ENCODE results near the gene SHISAL1.

The SHISAL1 gene

DNA sequence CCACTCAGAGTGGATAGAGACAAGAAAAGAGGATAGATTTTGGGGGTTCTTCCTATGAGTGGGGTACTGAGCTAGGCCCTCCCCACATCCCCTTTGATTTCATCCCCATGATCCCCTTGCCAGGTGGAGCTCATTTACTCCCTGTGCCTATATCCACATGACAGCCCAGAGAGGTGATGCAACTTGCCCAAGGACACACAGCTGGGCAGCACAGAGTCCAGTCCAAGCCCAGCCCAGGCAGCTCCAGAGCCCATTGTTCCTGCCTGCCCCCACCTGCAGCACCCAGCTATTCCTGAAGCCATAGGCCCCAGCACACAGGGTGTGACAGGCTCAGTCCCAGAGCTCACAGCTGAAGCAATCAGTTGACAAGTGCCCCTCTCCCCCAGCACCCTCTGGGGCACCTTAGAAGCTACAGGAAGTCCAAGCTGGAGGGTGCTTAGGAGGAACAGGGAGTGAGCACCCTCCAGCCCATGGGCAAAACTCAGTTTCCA, 41.7 kb downstream of the SHISAL1 start:
- H3K27ac ChIP-seq (replicated peaks), result no peak overlapping the region
- DNase-seq (ENCODE audit: low read depth in 1 of 2, low spot score in 1 of 2), result no peak
- TF ChIP-seq GABPA (IDR thresholded peaks at IDR 0.05; ENCODE audit: low read depth), result no peak
- TF ChIP-seq, protein P1, sequence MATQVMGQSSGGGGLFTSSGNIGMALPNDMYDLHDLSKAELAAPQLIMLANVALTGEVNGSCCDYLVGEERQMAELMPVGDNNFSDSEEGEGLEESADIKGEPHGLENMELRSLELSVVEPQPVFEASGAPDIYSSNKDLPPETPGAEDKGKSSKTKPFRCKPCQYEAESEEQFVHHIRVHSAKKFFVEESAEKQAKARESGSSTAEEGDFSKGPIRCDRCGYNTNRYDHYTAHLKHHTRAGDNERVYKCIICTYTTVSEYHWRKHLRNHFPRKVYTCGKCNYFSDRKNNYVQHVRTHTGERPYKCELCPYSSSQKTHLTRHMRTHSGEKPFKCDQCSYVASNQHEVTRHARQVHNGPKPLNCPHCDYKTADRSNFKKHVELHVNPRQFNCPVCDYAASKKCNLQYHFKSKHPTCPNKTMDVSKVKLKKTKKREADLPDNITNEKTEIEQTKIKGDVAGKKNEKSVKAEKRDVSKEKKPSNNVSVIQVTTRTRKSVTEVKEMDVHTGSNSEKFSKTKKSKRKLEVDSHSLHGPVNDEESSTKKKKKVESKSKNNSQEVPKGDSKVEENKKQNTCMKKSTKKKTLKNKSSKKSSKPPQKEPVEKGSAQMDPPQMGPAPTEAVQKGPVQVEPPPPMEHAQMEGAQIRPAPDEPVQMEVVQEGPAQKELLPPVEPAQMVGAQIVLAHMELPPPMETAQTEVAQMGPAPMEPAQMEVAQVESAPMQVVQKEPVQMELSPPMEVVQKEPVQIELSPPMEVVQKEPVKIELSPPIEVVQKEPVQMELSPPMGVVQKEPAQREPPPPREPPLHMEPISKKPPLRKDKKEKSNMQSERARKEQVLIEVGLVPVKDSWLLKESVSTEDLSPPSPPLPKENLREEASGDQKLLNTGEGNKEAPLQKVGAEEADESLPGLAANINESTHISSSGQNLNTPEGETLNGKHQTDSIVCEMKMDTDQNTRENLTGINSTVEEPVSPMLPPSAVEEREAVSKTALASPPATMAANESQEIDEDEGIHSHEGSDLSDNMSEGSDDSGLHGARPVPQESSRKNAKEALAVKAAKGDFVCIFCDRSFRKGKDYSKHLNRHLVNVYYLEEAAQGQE (IDR thresholded peaks at IDR 0.05; ENCODE audit: insufficient replicate concordance, low read depth), result no peak
- TF ChIP-seq SPI1 (IDR thresholded peaks at IDR 0.05; ENCODE audit: borderline replicate concordance, low read depth), result no peak
- TF ChIP-seq, protein P2, sequence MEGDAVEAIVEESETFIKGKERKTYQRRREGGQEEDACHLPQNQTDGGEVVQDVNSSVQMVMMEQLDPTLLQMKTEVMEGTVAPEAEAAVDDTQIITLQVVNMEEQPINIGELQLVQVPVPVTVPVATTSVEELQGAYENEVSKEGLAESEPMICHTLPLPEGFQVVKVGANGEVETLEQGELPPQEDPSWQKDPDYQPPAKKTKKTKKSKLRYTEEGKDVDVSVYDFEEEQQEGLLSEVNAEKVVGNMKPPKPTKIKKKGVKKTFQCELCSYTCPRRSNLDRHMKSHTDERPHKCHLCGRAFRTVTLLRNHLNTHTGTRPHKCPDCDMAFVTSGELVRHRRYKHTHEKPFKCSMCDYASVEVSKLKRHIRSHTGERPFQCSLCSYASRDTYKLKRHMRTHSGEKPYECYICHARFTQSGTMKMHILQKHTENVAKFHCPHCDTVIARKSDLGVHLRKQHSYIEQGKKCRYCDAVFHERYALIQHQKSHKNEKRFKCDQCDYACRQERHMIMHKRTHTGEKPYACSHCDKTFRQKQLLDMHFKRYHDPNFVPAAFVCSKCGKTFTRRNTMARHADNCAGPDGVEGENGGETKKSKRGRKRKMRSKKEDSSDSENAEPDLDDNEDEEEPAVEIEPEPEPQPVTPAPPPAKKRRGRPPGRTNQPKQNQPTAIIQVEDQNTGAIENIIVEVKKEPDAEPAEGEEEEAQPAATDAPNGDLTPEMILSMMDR (IDR thresholded peaks at IDR 0.05; ENCODE audit: insufficient read depth, low read length), result no peak
- TF ChIP-seq POLR2AphosphoS5 (IDR thresholded peaks at IDR 0.05; ENCODE audit: low read depth), result no peak
- no peak overlapping the region for H3K4me3 ChIP-seq (replicated peaks; ENCODE audit: insufficient read depth, low read length)
- peaks cover 4% of the 10 kb centered on the region for H3K27me3 ChIP-seq (ENCODE audit: insufficient read depth, poor library complexity, severe bottlenecking)

GRCh38 chr22:44270556-44270880, 42.2 kb downstream of the SHISAL1 start:
- no peak overlapping the region for H3K4me3 ChIP-seq (replicated peaks; ENCODE audit: insufficient read depth, low read length)
- H3K27me3 ChIP-seq (ENCODE audit: insufficient read depth, poor library complexity, severe bottlenecking), result peaks cover 4% of the 10 kb centered on the region
- H3K27ac ChIP-seq (replicated peaks), result no peak overlapping the region
- no peak for TF ChIP-seq POLR2AphosphoS5 (IDR thresholded peaks at IDR 0.05; ENCODE audit: low read depth)
- no peak for TF ChIP-seq GABPA (IDR thresholded peaks at IDR 0.05; ENCODE audit: low read depth)
- TF ChIP-seq SPI1 (IDR thresholded peaks at IDR 0.05; ENCODE audit: borderline replicate concordance, low read depth), result no peak
- TF ChIP-seq, protein P1 (IDR thresholded peaks at IDR 0.05; ENCODE audit: insufficient replicate concordance, low read depth), result no peak
- TF ChIP-seq, protein P2 (IDR thresholded peaks at IDR 0.05; ENCODE audit: insufficient read depth, low read length), result no peak
- no peak for DNase-seq (ENCODE audit: low read depth in 1 of 2, low spot score in 1 of 2)

DNA sequence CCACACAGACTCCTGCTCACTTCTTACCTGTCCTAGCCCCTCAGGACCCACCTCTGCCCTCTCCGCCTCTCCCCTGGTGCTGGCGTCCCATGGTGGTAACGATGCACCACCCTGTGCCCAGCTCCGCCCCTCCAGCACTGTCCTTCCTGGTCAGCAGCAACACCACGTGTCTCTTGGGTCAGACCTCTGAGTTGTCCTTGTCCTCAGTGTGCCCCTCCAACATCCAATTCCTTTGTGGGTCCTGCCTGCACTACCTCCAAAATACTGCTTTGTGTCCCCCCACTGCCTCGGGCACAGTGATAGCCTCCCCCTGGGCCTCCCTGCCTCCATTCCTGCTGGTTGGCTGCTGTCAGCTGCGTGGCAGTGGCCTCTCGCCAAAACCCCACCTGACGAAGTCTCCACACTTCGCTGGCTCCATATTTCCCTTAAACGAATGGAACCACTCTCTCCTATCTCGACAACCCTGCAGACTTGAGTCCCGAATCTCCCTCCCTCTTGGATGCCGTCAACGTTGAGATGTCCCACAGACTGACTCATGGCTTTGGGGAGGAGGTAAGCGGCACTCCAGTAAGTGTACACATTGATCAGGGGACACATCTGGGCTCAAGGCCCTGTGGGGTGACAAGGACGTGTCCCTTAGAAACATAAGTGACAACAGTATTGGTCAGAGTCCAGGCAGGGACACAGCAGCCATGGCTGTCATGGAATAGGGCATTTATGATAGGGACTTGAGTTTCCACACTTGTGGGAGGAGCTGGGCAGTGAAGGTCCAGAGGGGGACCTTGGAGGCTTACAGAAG, 42.8 kb downstream of the SHISAL1 start:
- Histone ChIP-seq H3K27ac (replicated peaks) (no peak overlapping the region), H3K4me3 (replicated peaks; ENCODE audit: insufficient read depth, low read length) (no peak overlapping the region), H3K27me3 (ENCODE audit: insufficient read depth, poor library complexity, severe bottlenecking) (peaks cover 4% of the 10 kb centered on the region)
- DNase-seq (ENCODE audit: low read depth in 1 of 2, low spot score in 1 of 2), result no peak
- TF ChIP-seq, protein P2 (IDR thresholded peaks at IDR 0.05; ENCODE audit: insufficient read depth, low read length), result no peak
- TF ChIP-seq, protein P1 (IDR thresholded peaks at IDR 0.05; ENCODE audit: insufficient replicate concordance, low read depth), result no peak
- no peak for TF ChIP-seq SPI1 (IDR thresholded peaks at IDR 0.05; ENCODE audit: borderline replicate concordance, low read depth)

Measured in HL-60 (cell line).